B cell (primary cell): Measurements from ENCODE around the gene HDAC11.

Experiments
- CTCF ChIP-seq: fragments of 200-600 bp; IDR thresholded peaks from one replicate; pipeline ENCODE4 v1.8.0; 2022; ENCODE audit warnings: antibody characterized with exemption, mild to moderate bottlenecking
- EZH2 ChIP-seq: IDR thresholded peaks from 2 replicates; pipeline ENCODE4 v1.6.1; 2012; ENCODE audit warnings: borderline replicate concordance, low read depth, mild to moderate bottlenecking, moderate library complexity, low read length; ENCODE audit not compliant: insufficient read depth, poor library complexity, severe bottlenecking

DNA sequence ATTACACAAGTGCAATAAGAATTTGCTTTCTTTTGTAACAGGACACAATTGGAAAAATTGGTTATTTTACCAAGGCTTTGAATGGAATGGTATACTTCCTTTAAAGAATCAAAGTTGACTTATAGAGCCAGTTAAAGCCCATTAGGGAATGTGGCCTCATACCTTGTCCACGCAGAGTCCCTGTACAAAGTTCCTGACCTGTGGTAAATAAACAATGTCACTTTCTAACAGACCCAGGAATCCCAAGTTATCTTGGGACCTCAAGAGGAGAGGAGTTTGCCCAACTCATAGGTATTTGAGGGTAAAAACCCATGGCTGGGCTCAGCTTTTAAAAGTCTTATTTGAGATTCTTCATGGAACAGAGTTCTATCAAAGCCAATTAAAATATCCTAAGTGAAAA, 48.0 kb upstream of the HDAC11 start:
- TF ChIP-seq CTCF: no peak
- TF ChIP-seq EZH2: no peak
